COLO829 (cell line): Measurements from ENCODE around the gene TRAPPC12.
"Not testable (repeated sequence)": the region's sequence is repeated elsewhere in the genome, so short reads cannot be mapped to it uniquely, and the experiment has no call there.

Experiments
- DNase-seq: peaks from one replicate; pipeline ENCODE4 v3.0.0; 2012; ENCODE audit warnings: low spot score

Gene TRAPPC12

DNA sequence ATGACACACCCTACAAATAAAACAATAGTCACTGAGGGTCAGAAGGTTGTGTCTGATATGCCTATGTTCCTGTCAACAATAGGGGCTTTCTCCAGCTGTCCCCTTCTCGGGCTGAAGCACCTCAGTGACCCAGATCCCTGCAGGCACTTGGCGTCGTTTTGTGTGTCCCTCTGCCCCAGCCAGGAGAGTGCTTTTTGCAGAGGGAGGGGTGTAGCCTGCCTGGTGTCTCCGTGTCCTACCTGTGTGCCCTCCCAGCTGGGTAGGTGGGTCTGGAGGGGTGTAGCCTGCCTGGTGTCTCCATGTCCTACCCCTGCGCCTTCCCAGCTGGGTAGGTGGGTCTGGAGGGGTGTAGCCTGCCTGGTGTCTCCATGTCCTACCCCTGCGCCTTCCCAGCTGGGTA, 74.5 kb downstream of the TRAPPC12 start:
- not testable (repeated sequence) for DNase-seq

DNA sequence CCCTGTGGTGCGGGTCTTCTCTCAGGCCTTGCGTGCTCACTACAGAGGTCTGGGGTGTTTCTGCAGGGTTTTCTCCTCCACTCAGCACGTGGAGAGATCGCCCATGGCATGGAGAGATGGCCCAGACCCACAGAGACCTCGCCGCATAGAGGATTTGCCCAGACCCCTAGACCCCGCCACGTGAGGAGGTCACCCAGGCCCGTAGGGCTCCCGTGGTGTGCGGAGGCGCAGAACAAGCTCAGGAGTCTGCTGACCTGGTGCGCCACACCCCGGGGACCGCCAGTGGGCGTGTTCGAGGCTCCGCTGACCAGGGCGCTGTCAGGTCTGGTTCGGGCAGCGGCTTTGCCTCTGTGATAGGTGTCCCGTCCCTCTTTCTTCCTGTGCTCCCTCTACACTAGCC, 75.3 kb downstream of the TRAPPC12 start:
- no peak for DNase-seq

DNA sequence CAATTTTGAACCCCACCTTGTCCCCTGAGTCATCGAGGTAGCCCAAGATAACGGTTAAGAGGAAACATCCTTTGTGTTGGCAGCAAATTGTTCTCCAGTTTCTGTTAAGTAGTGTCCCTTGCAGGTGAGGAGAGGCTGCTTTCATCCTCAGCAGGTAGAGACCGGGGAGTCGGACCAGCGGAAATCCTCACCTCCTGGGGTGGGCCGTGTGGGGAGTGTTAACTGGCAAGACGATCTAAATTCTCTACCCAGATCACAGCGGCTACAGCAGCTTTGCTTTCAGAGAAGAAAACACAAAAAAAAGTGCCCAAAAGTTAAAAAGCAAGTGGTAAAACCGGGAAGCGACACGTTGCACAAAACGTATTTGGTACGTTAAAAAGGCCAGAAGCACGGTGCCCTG, 76.6 kb downstream of the TRAPPC12 start:
- DNase-seq, result no peak

DNA sequence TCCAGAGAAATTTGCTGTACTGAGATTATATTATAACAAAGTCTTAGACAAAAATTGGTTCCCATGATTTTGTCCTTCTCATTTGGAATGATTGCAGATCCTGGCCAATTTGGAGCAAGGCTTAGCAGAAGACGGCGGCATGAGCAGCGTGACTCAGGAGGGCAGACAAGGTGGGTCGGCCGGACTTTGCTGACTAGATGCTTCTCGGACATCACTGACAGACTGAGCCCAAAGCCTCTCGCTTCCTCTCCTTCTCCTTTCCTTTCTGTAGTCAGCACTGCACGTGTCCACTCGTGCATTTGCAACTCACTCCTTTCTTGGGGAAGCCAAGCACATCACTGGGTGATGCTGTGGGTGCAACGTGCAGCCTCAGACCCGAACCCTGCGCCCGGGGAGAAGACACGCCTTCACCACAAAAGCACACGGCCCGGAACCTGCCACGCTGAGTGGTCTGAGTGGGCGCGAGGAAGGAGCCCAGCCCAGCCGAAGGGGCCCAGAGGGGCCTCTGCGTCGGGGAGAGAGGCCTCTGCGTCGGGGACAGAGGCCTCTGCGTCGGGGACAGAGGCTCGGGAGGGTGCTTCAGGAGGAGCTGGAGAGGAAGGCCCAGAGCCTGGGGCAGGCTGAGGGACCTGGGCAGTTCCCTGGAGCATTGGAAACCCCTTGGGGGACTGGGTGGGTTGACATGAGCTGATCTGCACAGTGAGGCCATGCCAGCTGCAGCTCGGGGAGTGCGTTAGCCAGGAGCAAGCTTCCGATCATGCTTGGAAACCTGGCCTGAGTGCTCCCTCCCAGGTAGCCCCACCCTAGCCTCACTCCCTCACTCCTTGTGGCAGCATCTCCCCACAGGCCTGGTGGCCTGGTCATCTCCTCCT, 78.3 kb downstream of the TRAPPC12 start:
- DNase-seq, result no peak

DNA sequence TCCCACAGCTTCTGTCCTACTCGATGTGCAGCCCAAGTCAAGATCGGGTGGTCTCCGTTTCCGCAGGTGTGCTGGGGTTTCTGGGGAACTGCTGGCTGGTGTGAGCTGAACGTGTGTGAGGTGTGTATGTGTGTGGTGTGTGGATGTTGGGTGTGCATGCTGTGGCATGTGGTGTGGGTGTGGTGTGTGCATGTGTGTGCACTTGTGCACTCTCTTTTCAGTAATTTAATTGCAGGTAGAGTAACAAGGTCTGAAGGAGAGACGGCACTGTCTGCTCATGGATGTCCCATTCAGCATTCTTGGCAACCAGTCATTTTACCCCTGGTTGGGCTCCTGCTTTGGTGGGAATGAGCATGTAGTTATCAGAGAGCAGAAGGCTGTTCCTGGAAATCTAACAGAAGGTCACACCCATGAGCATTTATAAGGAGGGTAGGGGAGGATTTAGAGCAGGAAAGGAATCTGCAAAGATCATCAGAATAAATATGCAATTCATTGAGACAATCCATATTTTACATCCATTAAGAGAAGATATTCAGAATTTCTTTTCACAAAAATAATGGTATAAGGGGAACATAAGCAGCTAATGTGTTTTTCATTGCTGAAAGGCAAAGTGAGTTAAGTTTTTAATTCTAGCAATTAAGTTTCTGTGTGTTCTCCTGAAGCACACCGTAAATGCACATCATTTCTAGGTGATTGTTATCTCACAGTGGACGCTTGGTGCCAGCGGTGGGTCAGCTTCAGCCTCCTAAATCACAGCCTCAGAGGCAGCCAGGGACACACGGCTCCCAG, 79.1 kb downstream of the TRAPPC12 start:
- DNase-seq, result no peak

DNA sequence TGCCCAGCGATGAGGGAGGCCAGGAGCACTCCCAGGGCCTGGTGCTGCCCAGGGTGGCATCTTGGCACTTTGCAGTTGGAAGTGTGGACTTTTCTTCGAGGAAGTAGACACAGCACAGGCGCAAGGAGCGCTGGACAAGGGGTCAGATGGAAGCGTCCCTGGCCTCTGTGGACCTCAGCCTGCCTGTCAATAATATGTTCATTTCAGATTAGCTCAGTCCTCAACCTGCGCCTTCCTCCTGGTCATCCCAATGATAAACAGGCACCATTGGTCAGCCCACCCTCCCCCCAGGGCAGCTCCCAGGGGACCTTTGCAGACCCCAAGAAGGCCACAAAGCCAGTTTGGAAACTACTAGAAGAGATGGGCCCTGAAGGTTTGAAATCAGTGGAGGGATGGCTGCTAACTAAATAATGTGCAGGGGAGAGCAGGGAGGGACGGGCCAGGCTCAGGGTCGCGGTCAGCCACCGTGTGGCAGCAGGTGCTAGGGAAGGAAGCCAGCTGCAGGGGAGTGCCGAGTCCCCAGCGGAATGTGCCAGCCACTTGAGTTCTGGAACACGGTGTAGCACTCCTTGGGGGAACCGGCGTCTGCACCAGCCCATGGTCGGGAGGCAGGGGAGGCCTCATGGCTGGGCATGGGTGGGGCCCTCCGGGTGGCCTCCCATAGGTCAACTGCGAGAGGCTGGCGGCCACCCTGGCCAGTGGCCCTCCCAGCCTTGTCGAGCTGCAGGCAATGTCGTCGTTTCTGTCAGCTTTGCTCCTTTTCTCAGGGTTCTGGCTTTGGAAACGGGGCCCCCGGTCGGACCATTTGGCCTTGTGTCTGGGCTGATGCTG, 79.9 kb downstream of the TRAPPC12 start:
- no peak for DNase-seq

DNA sequence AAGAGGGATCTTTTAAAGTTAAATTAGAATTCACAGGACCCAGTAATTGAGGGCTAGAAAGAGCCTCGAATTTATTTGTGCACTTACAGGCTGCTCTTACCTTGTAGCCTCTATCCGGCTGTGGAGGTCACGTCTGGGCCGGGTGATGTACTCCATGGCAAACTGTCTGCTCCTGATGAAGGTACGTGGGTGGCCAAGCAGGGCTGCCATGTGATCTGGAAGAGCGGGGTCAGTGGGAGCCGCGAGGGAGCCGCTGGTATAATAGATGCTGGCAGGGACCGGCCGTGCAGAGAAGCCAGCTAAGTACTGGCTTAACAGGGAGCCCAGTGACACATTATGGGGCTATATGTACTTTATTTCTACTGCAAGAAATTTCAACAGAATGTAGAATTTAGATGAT, 80.7 kb downstream of the TRAPPC12 start:
- no peak for DNase-seq

DNA sequence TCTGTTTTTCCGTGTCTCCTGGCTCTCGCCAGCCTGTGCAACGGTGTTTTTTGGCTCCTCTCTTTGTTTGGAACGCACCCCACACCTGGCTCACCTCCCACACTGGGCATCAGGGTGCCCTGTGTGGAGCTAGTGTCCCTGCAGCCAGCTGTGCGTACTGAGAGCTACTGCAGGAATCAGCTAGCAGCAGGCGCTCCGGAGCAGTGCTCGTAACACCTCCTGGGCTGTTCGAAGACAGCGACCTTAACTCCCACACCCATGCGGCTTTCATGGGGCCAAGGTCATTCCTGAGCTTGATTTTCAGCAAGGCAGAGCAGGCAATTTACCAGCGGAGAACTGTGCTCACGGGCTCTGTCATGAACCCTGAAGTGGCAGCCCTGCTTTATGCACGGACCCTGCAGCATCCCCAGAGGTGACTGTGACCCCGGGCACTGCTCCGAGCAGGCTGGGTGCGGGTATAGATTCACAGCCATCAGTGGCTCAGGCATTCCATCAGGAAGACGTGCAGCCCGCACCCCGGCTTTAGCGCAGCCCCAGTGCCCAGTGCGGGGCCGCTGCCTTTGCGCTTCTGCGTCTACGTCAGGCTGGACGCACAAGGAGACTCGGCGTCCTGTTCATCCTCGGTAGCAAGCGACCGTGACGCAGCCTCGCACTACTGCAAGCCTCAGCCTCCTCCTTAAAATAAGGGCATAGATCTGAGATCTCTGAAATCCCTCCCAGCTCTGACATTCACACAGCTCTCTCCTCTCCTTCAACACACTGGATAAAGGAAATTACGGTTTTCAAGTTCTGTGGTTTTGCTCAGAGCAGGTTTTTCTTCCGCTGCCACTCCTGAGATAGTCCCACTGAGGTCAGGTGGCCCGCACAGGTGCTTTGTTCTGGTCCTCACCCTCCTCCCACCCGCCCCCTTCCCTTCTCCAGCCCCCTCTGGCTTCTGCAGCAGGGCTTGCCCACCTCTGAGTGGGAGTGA, 81.6 kb downstream of the TRAPPC12 start:
- no peak for DNase-seq

DNA sequence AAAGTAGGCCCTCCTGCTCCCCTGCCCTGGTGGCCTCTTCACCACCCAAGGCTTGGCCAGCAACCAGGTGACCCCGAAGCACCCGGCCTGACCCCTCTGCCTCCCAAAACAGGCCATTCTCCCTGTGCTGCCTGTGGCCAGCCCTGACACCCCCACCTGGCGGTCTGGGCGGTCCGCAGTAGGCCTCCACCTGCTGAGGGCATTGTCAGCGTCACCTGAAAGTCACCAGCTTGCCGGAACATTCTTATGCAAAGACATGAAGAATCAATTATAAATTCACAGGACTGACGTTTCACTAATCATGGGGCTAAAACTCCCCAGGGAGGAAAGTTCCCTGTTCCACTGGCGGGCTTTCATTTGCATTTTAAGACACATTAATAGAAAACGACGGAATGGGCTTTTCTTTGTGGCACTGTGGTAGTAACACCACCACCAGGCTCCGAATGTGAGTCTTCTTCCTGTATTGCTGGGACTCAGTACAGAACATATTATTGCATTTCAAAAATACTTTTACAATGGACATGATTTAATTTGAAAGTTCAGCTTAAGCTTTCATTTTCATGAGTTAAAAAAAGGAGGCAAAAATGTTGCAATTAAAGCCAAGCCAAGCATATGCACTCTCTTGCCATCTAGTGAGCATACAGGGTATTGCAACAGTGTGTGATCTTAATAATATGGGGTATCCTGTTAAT, 82.5 kb downstream of the TRAPPC12 start:
- peak; percentile 58 for DNase-seq

DNA sequence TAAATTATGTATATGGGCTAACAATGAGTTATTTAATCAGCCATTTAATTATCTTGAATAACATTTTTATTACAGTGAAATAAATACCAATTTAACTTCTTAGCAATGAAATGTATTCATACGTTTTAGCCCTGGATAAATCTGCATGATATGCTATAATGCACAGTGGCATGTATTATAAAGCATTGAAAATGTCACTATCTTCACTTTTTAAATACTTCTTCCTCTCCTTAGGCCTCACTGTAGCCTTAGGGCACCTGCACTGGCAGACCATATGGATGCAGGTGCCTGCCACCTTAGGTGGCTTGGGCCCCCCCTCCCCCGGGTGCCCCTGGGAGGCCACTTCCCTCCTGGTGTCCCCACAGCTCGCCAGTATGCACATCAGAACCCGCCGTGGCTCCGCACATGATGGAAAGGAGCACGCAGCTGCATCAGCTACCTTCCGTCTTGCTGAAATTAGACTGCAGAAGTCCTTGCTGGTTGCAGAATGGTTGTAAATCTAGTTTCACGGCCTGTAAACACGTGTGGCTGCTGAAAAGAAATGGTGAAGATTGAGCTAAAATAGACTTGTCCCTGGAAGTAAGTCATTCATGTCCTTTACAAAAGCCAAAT, 83.1 kb downstream of the TRAPPC12 start:
- no peak for DNase-seq

DNA sequence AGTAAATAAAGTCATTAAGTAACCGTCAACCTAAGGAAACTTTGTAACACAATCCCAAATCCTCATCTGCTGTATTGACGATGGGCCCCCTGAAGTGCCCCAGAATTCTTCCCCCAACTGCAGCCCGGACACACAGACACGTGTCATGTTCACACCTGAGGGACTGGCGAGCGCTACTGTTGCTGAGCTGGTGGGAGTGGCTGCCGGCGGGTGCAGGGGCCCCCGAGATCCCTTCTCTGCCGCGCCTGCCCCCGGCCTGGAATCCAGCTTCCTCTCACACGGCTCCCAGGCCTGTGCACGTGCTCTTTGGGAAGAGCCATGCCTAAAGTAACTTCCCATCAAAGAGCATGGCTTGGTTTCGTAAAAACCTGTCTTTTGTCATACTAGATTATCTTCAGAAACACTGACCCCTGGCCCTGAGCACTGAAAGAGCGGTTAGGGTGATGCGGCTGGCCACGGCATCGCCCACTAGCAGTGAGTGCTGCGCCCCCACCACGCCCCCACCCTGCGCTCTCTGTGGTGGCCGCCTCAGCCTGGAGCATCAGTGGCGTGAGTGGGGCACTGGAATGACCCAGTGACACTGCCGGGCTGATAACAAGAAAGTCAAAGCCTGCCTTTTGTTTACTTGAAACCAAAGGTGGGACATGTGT, 83.8 kb downstream of the TRAPPC12 start:
- no peak for DNase-seq

DNA sequence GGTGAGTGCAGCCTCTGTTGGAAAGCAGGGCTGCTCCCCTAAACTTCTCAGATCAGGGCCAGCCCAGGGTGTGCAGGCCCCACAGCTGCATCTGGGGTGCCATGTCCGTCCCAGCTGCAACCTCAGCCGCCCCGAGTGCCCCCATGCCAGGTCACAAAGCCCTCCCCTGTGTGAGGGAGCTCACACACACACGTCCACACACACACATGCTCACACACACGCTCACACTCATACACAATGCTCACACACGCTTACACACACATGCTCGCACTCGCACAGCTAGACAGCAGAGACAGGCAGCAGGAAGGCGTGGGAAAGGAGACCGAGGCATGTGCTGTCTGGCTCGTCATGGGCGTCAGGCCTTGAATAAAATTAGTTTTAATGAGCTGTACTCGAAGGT, 84.5 kb downstream of the TRAPPC12 start:
- no peak for DNase-seq

DNA sequence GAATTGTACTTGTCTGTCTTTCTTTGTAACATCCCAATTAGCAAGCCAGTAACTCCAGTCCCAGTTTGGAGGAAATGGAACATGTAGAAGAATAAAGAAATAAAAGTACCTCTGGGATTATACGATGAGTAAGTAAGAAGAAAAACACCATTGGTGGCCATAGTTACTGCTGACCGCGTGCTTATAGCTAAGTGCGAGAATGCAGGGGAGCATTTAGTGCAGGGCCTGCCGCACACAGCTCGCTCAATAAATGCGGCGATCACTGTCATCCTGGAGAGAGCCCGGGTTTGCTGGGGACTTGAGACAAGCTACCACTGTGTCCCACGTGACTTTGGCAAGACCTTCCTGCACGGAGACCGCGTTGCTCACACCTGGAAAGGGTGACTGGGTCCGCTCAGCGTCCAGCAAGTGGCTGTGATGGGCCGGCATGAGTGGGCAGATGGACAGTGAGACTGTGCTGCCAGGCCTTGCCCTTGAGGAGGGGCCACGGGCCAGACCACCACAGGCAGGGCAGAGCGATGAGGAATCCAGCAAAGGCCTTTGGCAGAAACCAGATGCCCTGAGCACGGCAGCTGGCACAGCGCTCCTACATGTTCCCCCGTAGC, 85.0 kb downstream of the TRAPPC12 start:
- DNase-seq, result no peak

DNA sequence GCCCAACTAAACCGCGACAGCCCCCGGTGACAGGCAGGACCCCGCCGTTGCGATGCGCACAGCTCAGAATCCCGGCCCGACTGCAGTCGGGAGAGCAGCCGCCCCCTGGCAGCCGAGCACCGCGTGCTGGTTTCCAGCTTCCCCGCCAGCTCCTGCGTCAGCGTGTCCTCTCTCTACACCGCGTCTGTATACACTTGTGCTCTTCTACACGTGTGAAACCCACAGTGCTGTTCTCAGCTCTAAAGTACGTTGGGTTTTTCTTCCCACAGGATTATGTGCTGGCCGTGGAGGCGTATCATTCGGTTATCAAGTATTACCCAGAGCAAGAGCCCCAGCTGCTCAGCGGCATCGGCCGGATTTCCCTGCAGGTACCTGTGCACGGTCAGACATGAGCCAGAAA, 85.8 kb downstream of the TRAPPC12 start:
- no peak for DNase-seq

DNA sequence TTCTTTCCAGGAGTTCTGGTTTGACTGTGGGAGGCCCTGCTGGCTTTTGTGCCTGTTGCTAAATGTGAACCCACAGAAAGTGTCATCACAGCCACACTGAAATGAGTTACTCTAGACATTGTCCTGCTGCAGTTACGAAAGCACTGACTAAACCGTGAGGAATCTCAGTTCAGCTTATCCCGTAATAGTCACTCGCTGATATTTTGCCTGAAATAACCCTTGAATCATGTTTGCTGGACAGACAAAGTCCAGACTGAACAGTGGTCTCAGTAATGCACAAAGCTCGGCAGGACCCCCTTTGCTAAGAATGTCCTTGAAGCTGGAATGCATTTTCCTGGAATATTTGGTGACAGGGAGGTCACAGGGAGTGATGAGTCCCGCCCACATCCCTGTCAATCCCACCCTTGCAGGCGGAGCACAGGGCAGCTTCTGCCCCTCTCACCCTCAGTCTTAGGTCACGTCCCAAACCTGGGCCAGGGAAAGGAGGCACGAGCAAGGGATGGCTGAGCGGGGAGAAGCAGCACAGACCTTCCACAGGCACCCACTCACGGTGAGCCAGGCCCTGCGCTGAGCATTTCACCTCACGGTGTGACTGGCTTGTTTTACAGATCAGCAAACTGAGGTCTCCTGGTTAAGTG, 86.5 kb downstream of the TRAPPC12 start:
- DNase-seq, result no peak

DNA sequence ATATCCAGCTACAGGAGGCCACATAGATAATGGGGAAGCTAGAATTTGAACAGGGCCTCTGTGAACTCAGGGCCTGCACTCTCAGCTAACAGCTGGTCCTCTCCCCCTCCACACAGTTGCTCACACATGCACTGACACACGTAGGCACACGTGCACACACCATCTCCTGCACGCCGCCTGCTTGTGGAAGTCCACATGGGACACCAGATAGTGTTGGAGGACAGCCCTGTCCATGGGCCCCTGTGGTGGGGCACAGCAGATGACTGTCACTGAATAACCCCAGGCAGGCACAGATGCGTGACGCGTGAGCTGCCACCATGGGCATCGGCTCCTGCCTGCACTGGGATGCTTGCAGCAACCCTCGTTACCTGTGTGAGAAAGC, 87.0 kb downstream of the TRAPPC12 start:
- DNase-seq, result no peak

DNA sequence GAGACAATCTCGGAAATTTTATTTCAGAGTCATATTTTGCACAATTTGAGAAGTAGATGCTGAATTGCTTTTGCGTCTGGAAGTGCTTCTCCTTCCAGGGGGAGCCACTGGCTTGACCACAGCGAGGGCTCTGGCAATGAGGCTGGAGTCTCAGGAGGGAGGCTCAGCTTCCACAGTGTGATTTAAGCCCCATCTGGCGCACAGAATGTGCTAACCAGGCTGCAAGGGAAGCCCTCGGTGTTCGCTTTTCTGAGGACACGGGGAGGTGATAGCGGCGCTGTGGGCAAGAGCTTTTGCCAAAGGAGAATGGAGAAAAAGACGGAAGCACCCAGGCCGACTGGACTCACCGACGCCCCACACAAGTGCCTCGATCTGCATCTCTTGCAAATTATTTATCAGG, 87.5 kb downstream of the TRAPPC12 start:
- no peak for DNase-seq

DNA sequence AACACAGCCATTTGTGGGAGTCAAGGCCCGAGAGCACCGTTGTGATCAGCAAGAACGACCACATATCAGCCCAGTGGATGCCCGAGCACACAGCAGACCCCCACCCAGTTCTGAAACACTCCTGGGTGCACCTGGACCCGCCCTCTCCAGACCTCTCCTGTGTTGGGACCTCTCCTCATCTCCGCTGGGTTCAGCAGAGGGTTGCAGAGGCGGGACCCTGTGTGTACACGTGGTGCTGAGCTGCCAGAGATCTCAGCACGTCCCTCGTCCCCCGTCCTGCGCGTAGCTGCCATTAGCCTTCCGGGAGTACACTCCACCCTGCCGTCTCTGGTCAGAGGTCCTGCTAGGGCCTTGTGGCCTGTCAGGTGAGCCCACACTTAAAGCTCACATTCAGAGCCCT, 88.2 kb downstream of the TRAPPC12 start:
- no peak for DNase-seq
